ENCODE data around the gene CFAP70. TPM values are rescaled to one million over a fixed set of nuclear protein-coding genes. Genes with fewer than 3 reads are reported as not detected.

CFAP70 gene
- total RNA-seq, 1 experiment from 2014 or later: 0.24 TPM

DNA sequence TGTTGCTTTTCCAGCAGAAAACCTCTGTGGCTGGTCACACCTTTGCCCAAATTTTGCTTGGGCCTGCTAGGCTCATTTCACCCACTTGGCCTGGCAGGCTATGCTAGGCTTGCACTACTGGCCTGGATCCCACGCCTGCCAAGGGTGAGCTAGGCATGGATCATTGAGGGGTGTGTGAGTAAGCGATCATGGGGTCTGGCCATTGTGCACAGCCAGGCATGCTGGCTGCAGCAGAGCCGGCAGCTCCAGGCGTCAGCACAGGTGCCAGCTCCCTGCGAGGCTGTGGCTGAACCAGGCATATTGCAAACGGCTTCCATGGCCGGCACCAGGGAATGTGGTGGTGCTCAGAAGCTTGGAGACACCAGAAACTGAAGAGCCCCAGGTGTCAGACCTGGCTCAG is 19.2 kb downstream of the CFAP70 start:
- H2AFZ ChIP-seq (ENCODE audit: low read length): no peak overlapping the region
- H3K9ac ChIP-seq (ENCODE audit: extremely low read depth, insufficient read length, low read length): no peak overlapping the region
- no peak overlapping the region for H3T11ph ChIP-seq (ENCODE audit: low read length)
- no CpG with 5 or more reads among the region's 7 CpGs for WGBS (ENCODE audit: extremely low coverage, insufficient read length, low lambda C conversion rate)
- H3K4me1 ChIP-seq (ENCODE audit: insufficient read depth, low read length): no peaks in the 10 kb centered on the region
- no peak overlapping the region for H4K5ac ChIP-seq (ENCODE audit: insufficient read length, low read depth, low read length)
- H3K4me1 Mint-ChIP-seq: peaks cover 0 to 8% of the 10 kb centered on the region in 2 experiments; a peak in 2 of 4 replicates
- H2AK5ac ChIP-seq (ENCODE audit: insufficient read length, low read length): no peak overlapping the region
- no peaks in the 10 kb centered on the region for H4K20me1 ChIP-seq (ENCODE audit: control insufficient read depth, insufficient read depth, insufficient read length)
- H3K79me2 ChIP-seq (ENCODE audit: insufficient read depth, low read length): no peaks in the 10 kb centered on the region
- no peak overlapping the region for H2BK120ac ChIP-seq (ENCODE audit: low read depth, low read length, poor library complexity, severe bottlenecking)
- H3K36me3 Mint-ChIP-seq (ENCODE audit: insufficient read depth in 1 of 3, low read depth in 3 of 3): no peaks in the 10 kb centered on the region
- H3K4me3 Mint-ChIP-seq: no peak overlapping the region
- H3K9me3 ChIP-seq (ENCODE audit: control insufficient read depth, low read depth, low read length): no peaks in the 10 kb centered on the region
- H3K14ac ChIP-seq (ENCODE audit: insufficient read depth, low read length): peak overlapping the region; percentile 24; the same call in 1 of the 2 replicates
- H3K18ac ChIP-seq (ENCODE audit: insufficient read length, low read depth, low read length): no peak overlapping the region
- H3K4me2 ChIP-seq (ENCODE audit: insufficient read depth, insufficient read length, low read length): no peak overlapping the region
- H3K27ac Mint-ChIP-seq: no peak overlapping the region
- H3K23ac ChIP-seq (ENCODE audit: insufficient read length, low read depth, low read length): no peak overlapping the region
- H4K8ac ChIP-seq (replicated peaks; ENCODE audit: insufficient read length, low read depth, low read length): no peak overlapping the region
- no peak overlapping the region for H2BK12ac ChIP-seq (ENCODE audit: insufficient read length, low read depth, low read length)
- no peaks in the 10 kb centered on the region for H3K27me3 Mint-ChIP-seq (ENCODE audit: low read depth)
- no peaks in the 10 kb centered on the region for H3K23me2 ChIP-seq (ENCODE audit: insufficient read length, low read depth, low read length, poor library complexity, severe bottlenecking)
- no peak overlapping the region for H4K91ac ChIP-seq (ENCODE audit: insufficient read length, low read depth, low read length)
- no peak overlapping the region for H3K56ac ChIP-seq (ENCODE audit: insufficient read length, low read depth, low read length)
- H3K27me3 ChIP-seq (ENCODE audit: insufficient read depth, low read length): no peaks in the 10 kb centered on the region
- peak overlapping the region; percentile 86; the same call in 1 of the 2 replicates for H2BK15ac ChIP-seq (ENCODE audit: low read depth, low read length)
- H3K27ac ChIP-seq (ENCODE audit: insufficient read length, low read depth, low read length): no peak overlapping the region
- H3K79me1 ChIP-seq (ENCODE audit: insufficient read depth, low read depth, low read length, poor library complexity, severe bottlenecking): no peaks in the 10 kb centered on the region
- no peak overlapping the region for H2BK5ac ChIP-seq (ENCODE audit: insufficient read length, low read length)
- no peak overlapping the region for H2BK20ac ChIP-seq (ENCODE audit: low read depth, low read length, poor library complexity, severe bottlenecking)
- no peak for DNase-seq
- H3K9me3 Mint-ChIP-seq: no peaks in the 10 kb centered on the region
- no peak overlapping the region for H3K4ac ChIP-seq (ENCODE audit: low read depth, low read length)
- TF ChIP-seq, protein P1, sequence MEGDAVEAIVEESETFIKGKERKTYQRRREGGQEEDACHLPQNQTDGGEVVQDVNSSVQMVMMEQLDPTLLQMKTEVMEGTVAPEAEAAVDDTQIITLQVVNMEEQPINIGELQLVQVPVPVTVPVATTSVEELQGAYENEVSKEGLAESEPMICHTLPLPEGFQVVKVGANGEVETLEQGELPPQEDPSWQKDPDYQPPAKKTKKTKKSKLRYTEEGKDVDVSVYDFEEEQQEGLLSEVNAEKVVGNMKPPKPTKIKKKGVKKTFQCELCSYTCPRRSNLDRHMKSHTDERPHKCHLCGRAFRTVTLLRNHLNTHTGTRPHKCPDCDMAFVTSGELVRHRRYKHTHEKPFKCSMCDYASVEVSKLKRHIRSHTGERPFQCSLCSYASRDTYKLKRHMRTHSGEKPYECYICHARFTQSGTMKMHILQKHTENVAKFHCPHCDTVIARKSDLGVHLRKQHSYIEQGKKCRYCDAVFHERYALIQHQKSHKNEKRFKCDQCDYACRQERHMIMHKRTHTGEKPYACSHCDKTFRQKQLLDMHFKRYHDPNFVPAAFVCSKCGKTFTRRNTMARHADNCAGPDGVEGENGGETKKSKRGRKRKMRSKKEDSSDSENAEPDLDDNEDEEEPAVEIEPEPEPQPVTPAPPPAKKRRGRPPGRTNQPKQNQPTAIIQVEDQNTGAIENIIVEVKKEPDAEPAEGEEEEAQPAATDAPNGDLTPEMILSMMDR (conservative IDR thresholded peaks at IDR 0.05): no peak

Data from H9 (cell line).